Cardiac septum (tissue), 1 donor: ENCODE results near the gene SLTM. TPM values are rescaled to one million over a fixed set of nuclear protein-coding genes. Genes with fewer than 3 reads are reported as not detected.
"Not testable (repeated sequence)": the region's sequence is repeated elsewhere in the genome, so short reads cannot be mapped to it uniquely, and the experiment has no call there.

Experiments
- DNase-seq: peaks from one replicate; pipeline ENCODE4 v3.0.0-alpha.2; 2020; ENCODE audit warnings: low spot score
- intact Hi-C: fragments of 100-400 bp; cut with DNase I; formaldehyde crosslinking; loops from one replicate; pipeline ENCODE4 v1.14.0; 2022
- long read RNA-seq: library from polyadenylated mRNA; unstranded; transcript quantifications from one replicate; pipeline ENCODE4 v2.0.0, GENCODE V29; 2021
- total RNA-seq: library from RNA; stranded (reverse); fragmentation: NEBNext Ultra II Directional; extraction: Animal tissue kit (Norgen Biotek cat#: 25700); gene quantifications from one replicate; pipeline ENCODE4 v1.2.1, GENCODE V29; 2021
- donor health status: DM: no; HTN: no; CAD: no.

Gene SLTM
- 60.9 TPM for total RNA-seq
- long read RNA-seq, full-length matches to known transcripts, result 8 of 78 reads
- long read RNA-seq, partial matches to known transcripts, result 46 of 78 reads
- long read RNA-seq, other reads (novel, unspliced or antisense), result 24 of 78 reads

GRCh38 chr15:58933281-58934113 lies at the start of gene SLTM:
SLTM (minus strand) TSS chr15:58933679; CDS start chr15:58933565, 114 bp downstream.
- intact Hi-C loops, result loop anchor here (2.0 to 10.0 kb wide), 3 partner anchors 163 to 706 kb away; partner anchors contain the start of genes ADAM10 and MINDY2
- DNase-seq, result peak; percentile 97

GRCh38 chr15:58983261-58983660 lies 49.8 kb upstream of the SLTM start:
- intact Hi-C loops, result loop anchor here (5.0 to 10.0 kb wide), 2 partner anchors 509 to 542 kb away; no protein-coding TSS in a partner anchor

GRCh38 chr15:58981808-58982475 lies 48.5 kb upstream of the SLTM start:
- intact Hi-C loops, result loop anchor here (5.0 to 10.0 kb wide), 2 partner anchors 510 to 543 kb away; no protein-coding TSS in a partner anchor
- DNase-seq, result no peak

More at GRCh38 chr15:58983261-58983660, 49.8 kb upstream of the SLTM start:
- DNase-seq, result no peak

GRCh38 chr15:58980351-58980939 lies 47.0 kb upstream of the SLTM start:
- intact Hi-C loops, result loop anchor here (5.0 to 10.0 kb wide), 2 partner anchors 512 to 544 kb away; no protein-coding TSS in a partner anchor
- no peak for DNase-seq

- no peak for DNase-seq
- intact Hi-C loops, result no loop called here
Observed at GRCh38 chr15:58977887-58978286, 44.4 kb upstream of the SLTM start.

- no peak for DNase-seq
- intact Hi-C loops, result no loop called here
Observed at GRCh38 chr15:58967479-58967878, 34.0 kb upstream of the SLTM start.

- intact Hi-C loops, result no loop called here
- no peak for DNase-seq
Observed at GRCh38 chr15:58966698-58967097, 33.2 kb upstream of the SLTM start.

- DNase-seq, result no peak
- intact Hi-C loops, result no loop called here
Observed at GRCh38 chr15:58962662-58963565, 29.4 kb upstream of the SLTM start.

GRCh38 chr15:58962136-58962535 lies 28.7 kb upstream of the SLTM start:
- DNase-seq, result no peak
- intact Hi-C loops, result no loop called here

GRCh38 chr15:58958811-58959210 lies 25.3 kb upstream of the SLTM start:
- DNase-seq, result no peak
- intact Hi-C loops, result no loop called here

- intact Hi-C loops, result no loop called here
- DNase-seq, result no peak
Observed at GRCh38 chr15:58957101-58957973, 23.9 kb upstream of the SLTM start.

GRCh38 chr15:58952751-58953150 lies 19.3 kb upstream of the SLTM start:
- intact Hi-C loops, result no loop called here
- DNase-seq, result no peak

GRCh38 chr15:58951388-58952007 lies 18.0 kb upstream of the SLTM start:
- DNase-seq, result no peak
- intact Hi-C loops, result no loop called here

- intact Hi-C loops, result no loop called here
- DNase-seq, result no peak
Observed at GRCh38 chr15:58947179-58947578, 13.7 kb upstream of the SLTM start.

GRCh38 chr15:58934974-58935373 lies 1.5 kb upstream of the SLTM start:
- intact Hi-C loops, result loop anchor here (5.0 to 10.0 kb wide), 2 partner anchors 190 to 708 kb away; partner anchors contain the start of gene ADAM10
- not testable (repeated sequence) for DNase-seq

GRCh38 chr15:58934521-58934920 lies 1.0 kb upstream of the SLTM start:
- intact Hi-C loops, result loop anchor here (5.0 to 10.0 kb wide), 2 partner anchors 190 to 707 kb away; partner anchors contain the start of gene ADAM10
- no peak for DNase-seq

GRCh38 chr15:58934114-58934447 lies 602 bp upstream of the SLTM start:
- intact Hi-C loops, result loop anchor here (5.0 to 10.0 kb wide), 2 partner anchors 189 to 707 kb away; partner anchors contain the start of gene ADAM10
- DNase-seq, result no peak
